ENCODE measurements around the gene SOX6.

DNA sequence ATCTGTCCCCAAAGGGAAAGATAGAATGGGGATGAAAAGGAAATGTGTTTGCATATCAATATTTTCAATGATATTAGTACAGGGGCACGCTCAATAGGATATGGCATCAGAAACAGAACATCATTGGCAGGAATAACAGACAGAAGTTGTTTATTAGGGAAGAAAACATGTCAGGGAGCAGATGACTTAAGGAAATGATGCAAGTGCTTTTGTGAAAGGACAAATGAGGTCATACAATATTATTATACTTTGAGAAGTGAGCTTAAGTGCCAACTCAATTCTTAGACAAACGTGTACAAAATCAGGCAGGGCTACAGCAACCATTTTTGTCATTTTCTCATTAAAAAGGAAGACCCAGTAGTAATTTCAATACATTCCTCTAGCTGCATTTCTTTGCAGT is 388.4 kb downstream of the SOX6 start:
- TF ChIP-seq, protein P1, sequence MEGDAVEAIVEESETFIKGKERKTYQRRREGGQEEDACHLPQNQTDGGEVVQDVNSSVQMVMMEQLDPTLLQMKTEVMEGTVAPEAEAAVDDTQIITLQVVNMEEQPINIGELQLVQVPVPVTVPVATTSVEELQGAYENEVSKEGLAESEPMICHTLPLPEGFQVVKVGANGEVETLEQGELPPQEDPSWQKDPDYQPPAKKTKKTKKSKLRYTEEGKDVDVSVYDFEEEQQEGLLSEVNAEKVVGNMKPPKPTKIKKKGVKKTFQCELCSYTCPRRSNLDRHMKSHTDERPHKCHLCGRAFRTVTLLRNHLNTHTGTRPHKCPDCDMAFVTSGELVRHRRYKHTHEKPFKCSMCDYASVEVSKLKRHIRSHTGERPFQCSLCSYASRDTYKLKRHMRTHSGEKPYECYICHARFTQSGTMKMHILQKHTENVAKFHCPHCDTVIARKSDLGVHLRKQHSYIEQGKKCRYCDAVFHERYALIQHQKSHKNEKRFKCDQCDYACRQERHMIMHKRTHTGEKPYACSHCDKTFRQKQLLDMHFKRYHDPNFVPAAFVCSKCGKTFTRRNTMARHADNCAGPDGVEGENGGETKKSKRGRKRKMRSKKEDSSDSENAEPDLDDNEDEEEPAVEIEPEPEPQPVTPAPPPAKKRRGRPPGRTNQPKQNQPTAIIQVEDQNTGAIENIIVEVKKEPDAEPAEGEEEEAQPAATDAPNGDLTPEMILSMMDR (IDR thresholded peaks at IDR 0.05), result no peak
- no peak for TF ChIP-seq POLR2A (IDR thresholded peaks at IDR 0.05)

All from right lobe of liver (tissue), 4 donors.